OCI-LY1 (cell line): ENCODE measurements around the gene KCP.

ENCODE experiments used
- H2AFZ ChIP-seq: fragments of 200-600 bp; sonication (generic), shearing (Covaris generic); 2 replicates; pipeline ENCODE4 v1.6.0; 2014; ENCODE audit warnings: antibody characterized with exemption, mild to moderate bottlenecking, low read length
- H3F3A ChIP-seq: fragments of 200-600 bp; sonication (generic), shearing (Covaris generic); 2 replicates; pipeline ENCODE4 v1.6.0; 2014; ENCODE audit warnings: mild to moderate bottlenecking, antibody characterized with exemption, low read length, moderate library complexity; ENCODE audit not compliant: insufficient read depth
- H3K27ac ChIP-seq: fragments of 200-600 bp; sonication (generic); 2 replicates; pipeline ENCODE4 v1.5.1; 2014; ENCODE audit warnings: low read length, mixed run types, mild to moderate bottlenecking, low read depth; ENCODE audit not compliant: poor library complexity, severe bottlenecking
- H3K27me3 ChIP-seq: fragments of 200-600 bp; sonication (generic); 2 replicates; pipeline ENCODE4 v1.6.0; 2014; ENCODE audit warnings: antibody characterized with exemption, mild to moderate bottlenecking, low read length, moderate library complexity; ENCODE audit not compliant: insufficient read depth
- H3K36me3 ChIP-seq: fragments of 200-600 bp; sonication (generic); 2 replicates; pipeline ENCODE4 v1.6.1; 2014; ENCODE audit warnings: mild to moderate bottlenecking, antibody characterized with exemption, low read length, moderate library complexity, mixed read lengths; ENCODE audit not compliant: insufficient read depth
- H3K4me1 ChIP-seq: fragments of 200-600 bp; sonication (generic); 2 replicates; pipeline ENCODE4 v1.5.1; 2014; ENCODE audit warnings: mild to moderate bottlenecking, low read length, moderate library complexity; ENCODE audit not compliant: insufficient read depth, severe bottlenecking
- H3K4me2 ChIP-seq: fragments of 200-600 bp; sonication (generic), shearing (Covaris generic); 2 replicates; pipeline ENCODE4 v1.6.1; 2014; ENCODE audit warnings: low read length
- H3K4me3 ChIP-seq: fragments of 200-600 bp; sonication (generic); 2 replicates; pipeline ENCODE4 v1.5.1; 2014; ENCODE audit warnings: low read length, low read depth, mild to moderate bottlenecking, mixed read lengths; ENCODE audit not compliant: poor library complexity, severe bottlenecking
- H3K79me2 ChIP-seq: fragments of 200-600 bp; shearing (Covaris generic); 2 replicates; pipeline ENCODE4 v1.6.1; 2016; ENCODE audit warnings: mixed run types, low read length, mixed read lengths; ENCODE audit not compliant: insufficient read depth
- H3K9ac ChIP-seq: fragments of 200-600 bp; sonication (generic), shearing (Covaris generic); 2 replicates; pipeline ENCODE4 v1.6.1; 2014; ENCODE audit warnings: mild to moderate bottlenecking, low read length, mixed read lengths
- H3K9me2 ChIP-seq: fragments of 200-600 bp; sonication (generic), shearing (Covaris generic); 2 replicates; pipeline ENCODE4 v1.6.1; 2014; ENCODE audit warnings: low read depth, mild to moderate bottlenecking, low read length, mixed read lengths
- H3K9me3 ChIP-seq: fragments of 200-600 bp; shearing (Covaris generic); 2 replicates; pipeline ENCODE4 v1.6.1; 2014; ENCODE audit warnings: low read length, mixed read lengths
- H4K20me1 ChIP-seq: fragments of 200-600 bp; sonication (generic), shearing (Covaris generic); 2 replicates; pipeline ENCODE4 v1.6.0; 2016; ENCODE audit warnings: mild to moderate bottlenecking, low read length; ENCODE audit not compliant: insufficient read depth
- EZH2 ChIP-seq: fragments of 200-600 bp; sonication (generic), shearing (Covaris generic); IDR thresholded peaks from 2 replicates; pipeline ENCODE4 v1.8.0; 2017; ENCODE audit warnings: borderline replicate concordance, mixed run types, mild to moderate bottlenecking, antibody characterized with exemption, low read length, moderate library complexity, mixed read lengths
- TF ChIP-seq, protein P1 (sequence below): fragments of 200-600 bp; sonication (generic), shearing (Covaris generic); IDR thresholded peaks from 2 replicates; pipeline ENCODE4 v1.5.1; 2017; ENCODE audit warnings: mild to moderate bottlenecking, antibody characterized with exemption, low read length, moderate library complexity, mixed read lengths

The KCP gene

GRCh38 chr7:128839751-128840177 lies 70.7 kb downstream of the KCP start:
- H3K4me3 ChIP-seq: no peak overlapping the region
- no peaks in the 10 kb centered on the region for H3K9me3 ChIP-seq
- H3K79me2 ChIP-seq: no peaks in the 10 kb centered on the region
- no peaks in the 10 kb centered on the region for H3K9me2 ChIP-seq
- peaks cover 3% of the 10 kb centered on the region for H3K4me1 ChIP-seq
- H4K20me1 ChIP-seq: no peaks in the 10 kb centered on the region
- H3K36me3 ChIP-seq: no peaks in the 10 kb centered on the region
- H2AFZ ChIP-seq: no peak overlapping the region
- no peak overlapping the region for H3K4me2 ChIP-seq
- H3F3A ChIP-seq: no peaks in the 10 kb centered on the region
- H3K27me3 ChIP-seq: peaks cover 2% of the 10 kb centered on the region
- no peak overlapping the region for H3K9ac ChIP-seq
- TF ChIP-seq, protein P1, sequence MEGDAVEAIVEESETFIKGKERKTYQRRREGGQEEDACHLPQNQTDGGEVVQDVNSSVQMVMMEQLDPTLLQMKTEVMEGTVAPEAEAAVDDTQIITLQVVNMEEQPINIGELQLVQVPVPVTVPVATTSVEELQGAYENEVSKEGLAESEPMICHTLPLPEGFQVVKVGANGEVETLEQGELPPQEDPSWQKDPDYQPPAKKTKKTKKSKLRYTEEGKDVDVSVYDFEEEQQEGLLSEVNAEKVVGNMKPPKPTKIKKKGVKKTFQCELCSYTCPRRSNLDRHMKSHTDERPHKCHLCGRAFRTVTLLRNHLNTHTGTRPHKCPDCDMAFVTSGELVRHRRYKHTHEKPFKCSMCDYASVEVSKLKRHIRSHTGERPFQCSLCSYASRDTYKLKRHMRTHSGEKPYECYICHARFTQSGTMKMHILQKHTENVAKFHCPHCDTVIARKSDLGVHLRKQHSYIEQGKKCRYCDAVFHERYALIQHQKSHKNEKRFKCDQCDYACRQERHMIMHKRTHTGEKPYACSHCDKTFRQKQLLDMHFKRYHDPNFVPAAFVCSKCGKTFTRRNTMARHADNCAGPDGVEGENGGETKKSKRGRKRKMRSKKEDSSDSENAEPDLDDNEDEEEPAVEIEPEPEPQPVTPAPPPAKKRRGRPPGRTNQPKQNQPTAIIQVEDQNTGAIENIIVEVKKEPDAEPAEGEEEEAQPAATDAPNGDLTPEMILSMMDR: no peak
- no peak for TF ChIP-seq EZH2
- no peak overlapping the region for H3K27ac ChIP-seq

DNA sequence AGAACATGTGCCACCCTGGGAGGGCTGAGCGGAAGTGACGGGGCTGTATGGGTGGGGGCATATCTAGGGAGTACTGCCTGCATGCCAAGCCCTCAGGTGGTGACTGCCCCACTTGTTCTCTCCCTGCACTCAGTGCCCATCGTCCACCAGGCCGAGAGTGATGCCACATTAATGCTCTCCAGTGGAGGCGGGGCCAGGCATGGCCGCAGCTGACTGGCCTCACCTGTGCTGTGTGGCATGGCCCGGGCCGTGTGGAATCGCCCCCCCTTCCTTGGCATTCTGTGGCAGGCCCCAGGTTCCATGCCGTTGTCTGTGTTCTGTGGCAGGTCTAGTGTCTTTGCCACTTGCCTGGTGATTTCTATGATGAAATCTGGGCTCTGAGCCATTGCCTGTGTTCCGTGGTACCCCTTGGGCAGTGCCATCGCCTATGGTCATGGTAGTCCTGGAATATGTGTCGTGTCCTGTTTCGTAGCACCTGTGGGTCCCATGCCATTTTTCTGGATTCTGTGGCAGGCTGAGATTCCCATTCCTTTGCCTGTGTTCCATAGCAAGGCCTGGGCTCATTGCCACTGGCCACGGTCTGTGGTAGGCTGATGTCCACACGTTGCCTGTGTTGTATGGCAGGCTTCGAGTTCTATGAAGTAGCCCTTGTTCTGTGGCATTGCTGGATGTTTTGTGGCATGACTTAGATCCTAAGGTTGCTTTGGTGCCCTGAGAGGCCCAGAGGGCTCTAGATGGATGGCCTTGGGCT lies 71.4 kb downstream of the KCP start:
- TF ChIP-seq, protein P1: no peak
- TF ChIP-seq EZH2: no peak
- H3K4me3 ChIP-seq: no peak overlapping the region
- H3K4me2 ChIP-seq: no peak overlapping the region
- H3K79me2 ChIP-seq: no peaks in the 10 kb centered on the region
- no peaks in the 10 kb centered on the region for H3F3A ChIP-seq
- H3K27me3 ChIP-seq: peaks cover 5% of the 10 kb centered on the region
- no peaks in the 10 kb centered on the region for H3K9me2 ChIP-seq
- H4K20me1 ChIP-seq: no peaks in the 10 kb centered on the region
- no peak overlapping the region for H3K27ac ChIP-seq
- H3K9me3 ChIP-seq: no peaks in the 10 kb centered on the region
- no peak overlapping the region for H3K9ac ChIP-seq
- H3K36me3 ChIP-seq: no peaks in the 10 kb centered on the region
- peaks cover 3% of the 10 kb centered on the region for H3K4me1 ChIP-seq
- no peak overlapping the region for H2AFZ ChIP-seq

GRCh38 chr7:128838109-128838779 lies 72.3 kb downstream of the KCP start:
- Histone ChIP-seq H3K27ac (no peak overlapping the region), H3K9me2 (no peaks in the 10 kb centered on the region), H3K27me3 (peaks cover 5% of the 10 kb centered on the region), H3K36me3 (no peaks in the 10 kb centered on the region), H3K4me3 (no peak overlapping the region), H4K20me1 (no peaks in the 10 kb centered on the region), H3F3A (no peaks in the 10 kb centered on the region), H3K79me2 (no peaks in the 10 kb centered on the region), H3K9me3 (no peaks in the 10 kb centered on the region), H3K4me2 (no peak overlapping the region), H3K9ac (no peak overlapping the region), H3K4me1 (peaks cover 3% of the 10 kb centered on the region), H2AFZ (no peak overlapping the region)
- TF ChIP-seq, protein P1: no peak
- no peak for TF ChIP-seq EZH2
